Neural crest cell (in vitro differentiated cells): ENCODE measurements around the gene SH3RF3. TPM values are rescaled to one million over a fixed set of nuclear protein-coding genes. Genes with fewer than 3 reads are reported as not detected.

Experiments
- DNase-seq: peaks from one replicate; pipeline ENCODE4 v3.0.0; 2021; ENCODE audit warnings: low read depth, mixed read lengths, low spot score
- H3K27ac Mint-ChIP-seq: one replicate; pipeline ENCODE4 v1.8.0; 2021; ENCODE audit warnings: mild to moderate bottlenecking, mixed read lengths; ENCODE audit not compliant: unreplicated experiment
- H3K27me3 Mint-ChIP-seq: 2 replicates; pipeline ENCODE4 v1.8.0; 2021; ENCODE audit warnings: low read depth, mild to moderate bottlenecking, mixed read lengths
- H3K36me3 Mint-ChIP-seq: 2 replicates; pipeline ENCODE4 v1.8.0; 2021; ENCODE audit warnings: low read depth, mild to moderate bottlenecking, mixed read lengths
- H3K4me1 Mint-ChIP-seq: 2 replicates; pipeline ENCODE4 v1.8.0; 2021; ENCODE audit warnings: mixed read lengths
- H3K4me3 Mint-ChIP-seq: one replicate; pipeline ENCODE4 v1.8.0; 2021; ENCODE audit warnings: mild to moderate bottlenecking, mixed read lengths
- H3K9me3 Mint-ChIP-seq: 2 replicates; pipeline ENCODE4 v1.8.0; 2021; ENCODE audit warnings: mixed read lengths
- CTCF ChIP-seq: fragments of 200-600 bp; sonication (generic); conservative IDR thresholded peaks from 2 replicates; pipeline ENCODE4 v1.5.0; 2021; ENCODE audit warnings: antibody characterized with exemption, mild to moderate bottlenecking
- total RNA-seq: library from RNA; stranded (reverse); gene quantifications from 2 replicates; pipeline ENCODE4 v1.2.1, GENCODE V29; 2021

The SH3RF3 gene
- total RNA-seq, 1 donor from 2014 or later: 0.70 TPM

- Mint-ChIP-seq H3K4me3 (no peak overlapping the region), H3K9me3 (no peaks in the 10 kb centered on the region), H3K27ac (no peak overlapping the region), H3K36me3 (no peaks in the 10 kb centered on the region), H3K27me3 (no peaks in the 10 kb centered on the region), H3K4me1 (peaks cover 7% of the 10 kb centered on the region)
- no peak for TF ChIP-seq CTCF
- DNase-seq: no peak
Observed at GRCh38 chr2:109514857-109515256, 385.9 kb downstream of the SH3RF3 start.

- TF ChIP-seq CTCF: peak; percentile 81
Observed at GRCh38 chr2:109516445-109517117, 387.6 kb downstream of the SH3RF3 start.

GRCh38 chr2:109517118-109517889 lies 388.3 kb downstream of the SH3RF3 start:
- Mint-ChIP-seq H3K27ac (no peak overlapping the region), H3K4me1 (peaks cover 7% of the 10 kb centered on the region), H3K4me3 (no peak overlapping the region), H3K36me3 (no peaks in the 10 kb centered on the region), H3K9me3 (no peaks in the 10 kb centered on the region), H3K27me3 (no peaks in the 10 kb centered on the region)
- no peak for DNase-seq
- no peak for TF ChIP-seq CTCF

More at GRCh38 chr2:109516445-109517117, 387.6 kb downstream of the SH3RF3 start:
- Mint-ChIP-seq H3K27ac (peak overlapping the region; percentile 27), H3K27me3 (no peaks in the 10 kb centered on the region), H3K4me1 (peaks cover 7% of the 10 kb centered on the region), H3K4me3 (no peak overlapping the region), H3K9me3 (no peaks in the 10 kb centered on the region), H3K36me3 (no peaks in the 10 kb centered on the region)
- DNase-seq: peak; percentile 75

- no peak for DNase-seq
- no peak for TF ChIP-seq CTCF
- H3K4me3 Mint-ChIP-seq: no peak overlapping the region
- no peaks in the 10 kb centered on the region for H3K36me3 Mint-ChIP-seq
- H3K4me1 Mint-ChIP-seq: peaks cover 7% of the 10 kb centered on the region
- no peak overlapping the region for H3K27ac Mint-ChIP-seq
- H3K27me3 Mint-ChIP-seq: no peaks in the 10 kb centered on the region
- H3K9me3 Mint-ChIP-seq: no peaks in the 10 kb centered on the region
Observed at GRCh38 chr2:109519513-109519912, 390.5 kb downstream of the SH3RF3 start.

- no peaks in the 10 kb centered on the region for H3K27me3 Mint-ChIP-seq
- H3K27ac Mint-ChIP-seq: no peak overlapping the region
- no peaks in the 10 kb centered on the region for H3K36me3 Mint-ChIP-seq
- H3K4me1 Mint-ChIP-seq: peaks cover 4% of the 10 kb centered on the region
- no peak overlapping the region for H3K4me3 Mint-ChIP-seq
- no peaks in the 10 kb centered on the region for H3K9me3 Mint-ChIP-seq
- no peak for DNase-seq
- TF ChIP-seq CTCF: no peak
Observed at GRCh38 chr2:109521233-109522062, 392.4 kb downstream of the SH3RF3 start.
